GM23338 (cell line): ENCODE data around the gene KLK6. TPM values are rescaled to one million over a fixed set of nuclear protein-coding genes. Genes with fewer than 3 reads are reported as not detected.
"Not testable (repeated sequence)": the region's sequence is repeated elsewhere in the genome, so short reads cannot be mapped to it uniquely, and the experiment has no call there.

Experiments
- ATAC-seq: fragments of 200-7000 bp; cut with Tn5 transposase; 3 replicates; pipeline ENCODE4 v1.9.1; 2020
- DNase-seq: peaks from one replicate; pipeline ENCODE4 v3.0.0-alpha.2; 2015; ENCODE audit warnings: low spot score
- H2AFZ ChIP-seq: fragments of 200-600 bp; sonication (generic); 2 replicates; pipeline ENCODE4 v1.8.0; 2016; ENCODE audit warnings: antibody characterized with exemption, mild to moderate bottlenecking, moderate library complexity
- H3F3A ChIP-seq: fragments of 200-600 bp; sonication (generic); replicated peaks from 2 replicates; pipeline ENCODE4 v1.8.0; 2017; ENCODE audit warnings: antibody characterized with exemption, mixed run types, low read depth
- H3K27ac ChIP-seq: fragments of 200-600 bp; sonication (generic); 2 replicates; pipeline ENCODE4 v1.6.1; 2016; ENCODE audit warnings: low read depth
- H3K27me3 ChIP-seq: fragments of 200-600 bp; sonication (generic); 2 replicates; pipeline ENCODE4 v1.8.0; 2016; ENCODE audit warnings: mild to moderate bottlenecking, mixed run types, moderate library complexity; ENCODE audit not compliant: insufficient read depth
- H3K36me3 ChIP-seq: fragments of 200-600 bp; sonication (generic); 2 replicates; pipeline ENCODE4 v1.8.0; 2016; ENCODE audit warnings: mild to moderate bottlenecking; ENCODE audit not compliant: insufficient read depth
- H3K4me1 ChIP-seq: fragments of 200-600 bp; sonication (generic); 2 replicates; pipeline ENCODE4 v1.8.0; 2016; ENCODE audit warnings: mild to moderate bottlenecking, moderate library complexity; ENCODE audit not compliant: insufficient read depth
- H3K4me2 ChIP-seq: fragments of 200-600 bp; sonication (generic); 2 replicates; pipeline ENCODE4 v1.7.1; 2017; ENCODE audit warnings: mixed run types
- H3K4me3 ChIP-seq: fragments of 200-600 bp; sonication (generic); 2 replicates; pipeline ENCODE4 v1.6.1; 2016; ENCODE audit warnings: mixed run types
- H3K79me2 ChIP-seq: fragments of 200-600 bp; sonication (generic); replicated peaks from 2 replicates; pipeline ENCODE4 v1.8.0; 2017; ENCODE audit warnings: mild to moderate bottlenecking; ENCODE audit not compliant: insufficient read depth
- H3K9me2 ChIP-seq: fragments of 200-600 bp; sonication (generic); 2 replicates; pipeline ENCODE4 v1.8.0; 2017; ENCODE audit not compliant: insufficient read depth
- H4K20me1 ChIP-seq: fragments of 200-600 bp; sonication (generic); replicated peaks from 2 replicates; pipeline ENCODE4 v1.8.0; 2017; ENCODE audit warnings: mild to moderate bottlenecking; ENCODE audit not compliant: insufficient read depth
- H3K27ac Mint-ChIP-seq: 2 replicates; pipeline ENCODE4 v1.8.0; 2020; ENCODE audit warnings: inconsistent platforms, mild to moderate bottlenecking, moderate library complexity, mixed read lengths
- H3K27me3 Mint-ChIP-seq: 3 replicates; pipeline ENCODE4 v1.8.0; 2022; ENCODE audit warnings: low read depth, mild to moderate bottlenecking, moderate library complexity, mixed read lengths, inconsistent platforms; ENCODE audit not compliant: insufficient read depth, poor library complexity
- H3K36me3 Mint-ChIP-seq: 3 replicates; pipeline ENCODE4 v1.8.0; 2021; ENCODE audit warnings: low read depth, mild to moderate bottlenecking, inconsistent platforms, moderate library complexity, mixed read lengths
- H3K4me1 Mint-ChIP-seq: 3 replicates; pipeline ENCODE4 v1.8.0; 2020; ENCODE audit warnings: mild to moderate bottlenecking, inconsistent platforms, mixed read lengths
- H3K4me3 Mint-ChIP-seq: 3 replicates; pipeline ENCODE4 v1.8.0; 2021; ENCODE audit warnings: moderate library complexity, mild to moderate bottlenecking, inconsistent platforms, mixed read lengths
- H3K9me3 Mint-ChIP-seq: 3 replicates; pipeline ENCODE4 v1.8.0; 2020; ENCODE audit warnings: moderate library complexity, mild to moderate bottlenecking, inconsistent platforms, mixed read lengths
- CTCF ChIP-seq, 2 experiments: fragments of 200-600 bp in 1 of 2; sonication (generic) in 1 of 2; conservative IDR thresholded peaks; 2 replicates each; pipeline versions ENCODE4 v1.5.1 to v1.6.1; 2016 to 2017; ENCODE audit warnings: antibody characterized with exemption in 2 of 2, low read depth in 2 of 2, mild to moderate bottlenecking in 2 of 2, moderate library complexity in 1 of 2
- ETS1 ChIP-seq: IDR thresholded peaks from 2 replicates; pipeline ENCODE4 v1.6.1; 2016; ENCODE audit warnings: antibody characterized with exemption
- EZH2 ChIP-seq: fragments of 200-600 bp; sonication (generic); IDR thresholded peaks from one replicate; pipeline ENCODE4 v1.8.0; 2017; ENCODE audit warnings: antibody characterized with exemption, mild to moderate bottlenecking, low read depth; ENCODE audit not compliant: unreplicated experiment
- EZH2phosphoT487 ChIP-seq: fragments of 200-600 bp; sonication (generic); IDR thresholded peaks from one replicate; pipeline ENCODE4 v1.8.1; 2018; ENCODE audit warnings: antibody characterized with exemption; ENCODE audit not compliant: unreplicated experiment
- POLR2AphosphoS5 ChIP-seq: IDR thresholded peaks from 2 replicates; pipeline ENCODE4 v1.6.1; 2016; ENCODE audit warnings: antibody characterized with exemption, low read depth
- REST ChIP-seq: IDR thresholded peaks from one replicate; pipeline ENCODE4 v1.6.1; 2018; ENCODE audit warnings: antibody characterized with exemption; ENCODE audit not compliant: unreplicated experiment
- STAT1 ChIP-seq: IDR thresholded peaks from one replicate; pipeline ENCODE4 v1.6.1; 2016; ENCODE audit warnings: antibody characterized with exemption; ENCODE audit not compliant: unreplicated experiment
- ZNF462 ChIP-seq: fragments of 250-450 bp; sonication (Bioruptor Pico); IDR thresholded peaks from 2 replicates; pipeline ENCODE4 v1.5.0; 2020; ENCODE audit warnings: mild to moderate bottlenecking, moderate library complexity
- polyA plus RNA-seq: library from polyadenylated mRNA; unstranded; fragments of >200 nt; fragmentation: Nextera tagmentation; extraction: Ambion mirVana; gene quantifications from 2 replicates; pipeline ENCODE4 v1.2.1, GENCODE V29; 2016
- total RNA-seq: library from RNA; depleted of rRNA; stranded (reverse); fragments of >200 nt; shearing (Covaris generic); gene quantifications from 2 replicates; pipeline ENCODE4 v1.2.3, GENCODE V29; 2014

The KLK6 gene
- total and polyA plus RNA-seq, 2 experiments from 2014 or later: 0.47 to 0.56 TPM

GRCh38 chr19:50969810-50970209 lies 419 bp upstream of the KLK6 start:
- peak overlapping the region; percentile 80 for H2AFZ ChIP-seq
- H3K4me3 Mint-ChIP-seq: not testable (repeated sequence)

GRCh38 chr19:50968716-50969412 lies 527 bp downstream of the KLK6 start:
- no peak overlapping the region for H3K4me3 Mint-ChIP-seq
- DNase-seq (no peak), ATAC-seq (peak; percentile 32; the same call in 2 of the 3 replicates)
- Histone ChIP-seq H3F3A (no peaks in the 10 kb centered on the region), H3K9me2 (no peaks in the 10 kb centered on the region), H3K4me1 (no peaks in the 10 kb centered on the region; the same call in 1 of the 2 replicates), H4K20me1 (no peaks in the 10 kb centered on the region), H3K27ac (no peak overlapping the region), H3K4me2 (0 out of 2 replicates have a peak overlapping the region, but pooled peaks have one; percentile 20), H2AFZ (peak overlapping the region; percentile 95), H3K27me3 (no peaks in the 10 kb centered on the region), H3K36me3 (no peaks in the 10 kb centered on the region), H3K4me3 (no peak overlapping the region), H3K79me2 (no peaks in the 10 kb centered on the region)
- H3K27me3 Mint-ChIP-seq: peaks cover 8% of the 10 kb centered on the region
- H3K4me1 Mint-ChIP-seq: peaks cover 17% of the 10 kb centered on the region
- peaks cover 5% of the 10 kb centered on the region for H3K9me3 Mint-ChIP-seq
- H3K27ac Mint-ChIP-seq: no peak overlapping the region
- no peaks in the 10 kb centered on the region for H3K36me3 Mint-ChIP-seq
- TF ChIP-seq ZNF462 (no peak), POLR2AphosphoS5 (no peak), STAT1 (no peak), EZH2phosphoT487 (no peak), EZH2 (no peak), ETS1 (no peak), REST (no peak), CTCF (conservative IDR thresholded peaks at IDR 0.05; ENCODE audit: low read depth in 2 of 2) (no peak)

More at GRCh38 chr19:50969810-50970209, 419 bp upstream of the KLK6 start:
- H3K79me2 ChIP-seq, H3K36me3 ChIP-seq, H3K9me3 Mint-ChIP-seq, H3K36me3 Mint-ChIP-seq, H3F3A ChIP-seq, H3K4me3 ChIP-seq, H3K9me2 ChIP-seq, DNase-seq, ATAC-seq, H3K4me2 ChIP-seq, H3K27me3 Mint-ChIP-seq, H4K20me1 ChIP-seq, H3K4me1 ChIP-seq, H3K27ac Mint-ChIP-seq, H3K27me3 ChIP-seq, H3K27ac ChIP-seq: not testable (repeated sequence)
- H3K4me1 Mint-ChIP-seq: peaks cover 20% of the 10 kb centered on the region
